ENCODE data around the gene TTC39A.

- no peak for TF ChIP-seq EZH2 (IDR thresholded peaks at IDR 0.05; ENCODE audit: low read length)
- TF ChIP-seq, protein P1, sequence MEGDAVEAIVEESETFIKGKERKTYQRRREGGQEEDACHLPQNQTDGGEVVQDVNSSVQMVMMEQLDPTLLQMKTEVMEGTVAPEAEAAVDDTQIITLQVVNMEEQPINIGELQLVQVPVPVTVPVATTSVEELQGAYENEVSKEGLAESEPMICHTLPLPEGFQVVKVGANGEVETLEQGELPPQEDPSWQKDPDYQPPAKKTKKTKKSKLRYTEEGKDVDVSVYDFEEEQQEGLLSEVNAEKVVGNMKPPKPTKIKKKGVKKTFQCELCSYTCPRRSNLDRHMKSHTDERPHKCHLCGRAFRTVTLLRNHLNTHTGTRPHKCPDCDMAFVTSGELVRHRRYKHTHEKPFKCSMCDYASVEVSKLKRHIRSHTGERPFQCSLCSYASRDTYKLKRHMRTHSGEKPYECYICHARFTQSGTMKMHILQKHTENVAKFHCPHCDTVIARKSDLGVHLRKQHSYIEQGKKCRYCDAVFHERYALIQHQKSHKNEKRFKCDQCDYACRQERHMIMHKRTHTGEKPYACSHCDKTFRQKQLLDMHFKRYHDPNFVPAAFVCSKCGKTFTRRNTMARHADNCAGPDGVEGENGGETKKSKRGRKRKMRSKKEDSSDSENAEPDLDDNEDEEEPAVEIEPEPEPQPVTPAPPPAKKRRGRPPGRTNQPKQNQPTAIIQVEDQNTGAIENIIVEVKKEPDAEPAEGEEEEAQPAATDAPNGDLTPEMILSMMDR (optimal IDR thresholded peaks at IDR 0.05 in 1 of 3, IDR thresholded peaks at IDR 0.05 in 1 of 3, conservative IDR thresholded peaks at IDR 0.05 in 1 of 3; ENCODE audit: extremely low read depth in 1 of 3, insufficient read depth in 2 of 3, low read length in 3 of 3) = no peak
These were observed 18.5 kb downstream of the TTC39A start for GRCh38 chr1:51311826-51312225.

All from keratinocyte (primary cell).